Stimulated activated effector memory CD8-positive, alpha-beta T cell treated with anti-CD3 and anti-CD28 coated beads, Interleukin-12 subunit alpha, Interleukin-12 subunit beta, amount 100 ng/mL, for 72 hours (primary cell): ENCODE data around the gene EVI5L.
A peak's percentile ranks its signal among the peaks of the same experiment; 100 is the strongest.
"Not testable (repeated sequence)": the region's sequence is repeated elsewhere in the genome, so short reads cannot be mapped to it uniquely, and the experiment has no call there.

Experiments
- ATAC-seq: fragments of 150-1000 bp; cut with Tn5 transposase; 2 replicates; pipeline ENCODE4 v1.10.0; 2021
- DNase-seq, 2 donors: peaks; one replicate each; pipeline ENCODE4 v3.0.0; 2021 to 2022; ENCODE audit warnings: low spot score in 2 of 2
- H3K27ac Mint-ChIP-seq: one replicate; pipeline ENCODE4 v1.8.0; 2022; ENCODE audit warnings: mild to moderate bottlenecking, mixed read lengths
- H3K36me3 Mint-ChIP-seq: one replicate; pipeline ENCODE4 v1.8.0; 2022; ENCODE audit warnings: mild to moderate bottlenecking, mixed read lengths
- H3K4me1 Mint-ChIP-seq: one replicate; pipeline ENCODE4 v1.8.0; 2022; ENCODE audit warnings: mixed read lengths
- H3K4me3 Mint-ChIP-seq: one replicate; pipeline ENCODE4 v1.8.0; 2022; ENCODE audit warnings: mild to moderate bottlenecking, mixed read lengths
- H3K9me3 Mint-ChIP-seq: one replicate; pipeline ENCODE4 v1.8.0; 2022; ENCODE audit warnings: mixed read lengths

Gene EVI5L

GRCh38 chr19:7881910-7882309 lies 51.9 kb downstream of the EVI5L start:
- no peaks in the 10 kb centered on the region for H3K36me3 Mint-ChIP-seq
- DNase-seq (no peak), ATAC-seq (no peak)
- no peaks in the 10 kb centered on the region for H3K4me1 Mint-ChIP-seq
- no peak overlapping the region for H3K27ac Mint-ChIP-seq
- H3K4me3 Mint-ChIP-seq: no peak overlapping the region
- no peaks in the 10 kb centered on the region for H3K9me3 Mint-ChIP-seq

DNA sequence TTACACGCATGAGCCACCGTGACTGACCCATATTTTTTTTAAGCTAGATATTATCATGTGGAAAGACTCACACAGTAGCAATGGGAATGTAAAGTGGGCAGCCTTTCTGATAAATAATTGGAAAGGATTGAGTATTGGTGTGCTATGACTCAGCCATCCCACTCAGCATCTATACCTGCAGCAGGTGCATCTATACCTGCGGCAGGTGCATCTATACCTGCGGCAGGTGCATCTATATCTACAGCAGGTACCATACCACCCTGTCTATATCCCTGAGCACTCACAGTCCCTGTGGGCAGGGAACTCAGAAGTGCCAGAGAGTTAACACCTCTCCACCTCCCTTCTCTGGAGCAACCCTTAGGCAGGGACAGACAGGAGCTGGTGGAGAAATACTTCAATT lies 53.1 kb downstream of the EVI5L start:
- no peak for DNase-seq
- no peaks in the 10 kb centered on the region for H3K4me1 Mint-ChIP-seq
- H3K9me3 Mint-ChIP-seq: no peaks in the 10 kb centered on the region
- no peaks in the 10 kb centered on the region for H3K36me3 Mint-ChIP-seq
- H3K27ac Mint-ChIP-seq: no peak overlapping the region
- no peak for ATAC-seq
- no peak overlapping the region for H3K4me3 Mint-ChIP-seq

GRCh38 chr19:7883796-7884570 lies 54.0 kb downstream of the EVI5L start:
- H3K4me1 Mint-ChIP-seq: no peaks in the 10 kb centered on the region

GRCh38 chr19:7885818-7886217 lies 55.8 kb downstream of the EVI5L start:
- no peaks in the 10 kb centered on the region for H3K36me3 Mint-ChIP-seq
- H3K4me1 Mint-ChIP-seq: no peaks in the 10 kb centered on the region
- H3K9me3 Mint-ChIP-seq: no peaks in the 10 kb centered on the region
- H3K27ac Mint-ChIP-seq: no peak overlapping the region
- H3K4me3 Mint-ChIP-seq: no peak overlapping the region
- ATAC-seq: no peak
- no peak for DNase-seq

More at GRCh38 chr19:7883796-7884570, 54.0 kb downstream of the EVI5L start:
- ATAC-seq (no peak), DNase-seq (no peak)
- H3K9me3 Mint-ChIP-seq: no peaks in the 10 kb centered on the region
- no peaks in the 10 kb centered on the region for H3K36me3 Mint-ChIP-seq
- no peak overlapping the region for H3K4me3 Mint-ChIP-seq
- H3K27ac Mint-ChIP-seq: no peak overlapping the region

GRCh38 chr19:7887408-7888144 lies 57.6 kb downstream of the EVI5L start:
- DNase-seq (no peak), ATAC-seq (no peak)
- Mint-ChIP-seq H3K9me3 (no peaks in the 10 kb centered on the region), H3K36me3 (no peaks in the 10 kb centered on the region), H3K27ac (no peak overlapping the region), H3K4me3 (no peak overlapping the region), H3K4me1 (no peaks in the 10 kb centered on the region)

GRCh38 chr19:7888145-7888825 lies 58.3 kb downstream of the EVI5L start, which contains the start of gene LRRC8E:
LRRC8E (plus strand) TSS chr19:7888510; CDS start chr19:7895604, 7,094 bp downstream.
- H3K4me3 Mint-ChIP-seq: no peak within 1 kb of the TSS
- H3K9me3 Mint-ChIP-seq: no peaks in the 10 kb centered on the region
- H3K27ac Mint-ChIP-seq: no peak within 1 kb of the TSS
- peak; percentile 84 for ATAC-seq
- DNase-seq: no peak
- no peaks in the 10 kb centered on the region for H3K4me1 Mint-ChIP-seq
- H3K36me3 Mint-ChIP-seq: no peaks in the 10 kb centered on the region

DNA sequence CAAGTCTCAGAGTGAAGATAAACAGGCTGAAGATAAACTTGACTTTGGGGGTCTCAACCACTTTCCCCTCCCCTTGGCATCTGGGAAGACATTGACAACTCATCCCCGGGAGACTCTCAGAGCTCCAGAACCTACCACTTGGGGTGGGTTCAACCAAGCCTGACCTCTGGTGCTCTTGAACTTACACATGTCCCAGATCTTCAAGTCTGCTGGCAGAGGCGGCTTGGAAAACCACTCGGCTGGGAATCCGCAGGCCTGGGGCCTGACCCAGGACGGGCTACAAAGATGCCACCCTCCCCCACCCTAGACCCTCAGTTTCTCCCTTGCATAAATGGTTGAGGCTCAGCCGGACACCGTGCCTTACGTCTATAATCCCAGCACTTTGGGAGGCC lies 58.8 kb downstream of the EVI5L start:
- no peaks in the 10 kb centered on the region for H3K4me1 Mint-ChIP-seq
- DNase-seq (no peak), ATAC-seq (no peak)
- H3K9me3 Mint-ChIP-seq: no peaks in the 10 kb centered on the region
- no peak overlapping the region for H3K27ac Mint-ChIP-seq
- no peaks in the 10 kb centered on the region for H3K36me3 Mint-ChIP-seq
- H3K4me3 Mint-ChIP-seq: no peak overlapping the region

GRCh38 chr19:7893362-7894101 lies 63.5 kb downstream of the EVI5L start:
- not testable (repeated sequence) for H3K27ac Mint-ChIP-seq, H3K9me3 Mint-ChIP-seq, H3K4me3 Mint-ChIP-seq, H3K4me1 Mint-ChIP-seq, H3K36me3 Mint-ChIP-seq, ATAC-seq, DNase-seq

DNA sequence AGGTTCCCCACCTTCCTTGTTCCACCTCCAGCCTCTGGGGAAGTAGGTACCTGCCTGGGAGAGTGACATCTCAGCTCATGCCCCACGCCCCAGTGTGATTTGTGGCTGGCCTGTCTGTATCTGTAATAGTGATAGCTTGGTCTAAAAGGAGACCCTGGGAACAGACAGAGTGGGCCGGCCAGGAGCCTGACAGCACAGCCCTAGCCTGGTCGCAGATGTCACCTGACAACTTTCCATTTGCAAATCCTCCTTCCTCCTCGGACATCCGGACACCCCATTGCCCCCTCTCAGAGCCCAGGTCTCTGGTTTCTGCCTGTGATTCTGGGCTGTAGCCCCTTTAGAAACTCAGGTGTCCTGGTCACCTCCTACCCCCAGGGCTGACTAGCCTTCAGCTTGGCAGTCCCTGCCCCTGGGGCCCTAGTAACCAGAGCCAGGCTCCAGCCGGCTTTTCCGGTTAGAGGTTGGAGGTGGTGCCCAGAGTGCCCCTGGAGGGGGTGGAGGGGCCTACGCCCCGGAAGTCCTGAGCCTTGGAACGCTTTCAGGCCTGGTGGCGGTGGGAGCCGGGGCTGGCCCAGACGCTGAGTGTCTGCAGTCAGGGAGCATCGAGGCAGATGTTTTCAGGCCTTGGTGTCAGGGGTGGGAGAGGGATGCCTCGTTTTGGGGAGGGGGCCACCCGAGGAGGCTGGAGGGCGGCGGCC lies 64.7 kb downstream of the EVI5L start:
- H3K36me3 Mint-ChIP-seq: no peaks in the 10 kb centered on the region
- DNase-seq: no peak
- ATAC-seq: no peak
- H3K4me3 Mint-ChIP-seq: no peak overlapping the region
- H3K27ac Mint-ChIP-seq: no peak overlapping the region
- no peaks in the 10 kb centered on the region for H3K9me3 Mint-ChIP-seq
- H3K4me1 Mint-ChIP-seq: no peaks in the 10 kb centered on the region

DNA sequence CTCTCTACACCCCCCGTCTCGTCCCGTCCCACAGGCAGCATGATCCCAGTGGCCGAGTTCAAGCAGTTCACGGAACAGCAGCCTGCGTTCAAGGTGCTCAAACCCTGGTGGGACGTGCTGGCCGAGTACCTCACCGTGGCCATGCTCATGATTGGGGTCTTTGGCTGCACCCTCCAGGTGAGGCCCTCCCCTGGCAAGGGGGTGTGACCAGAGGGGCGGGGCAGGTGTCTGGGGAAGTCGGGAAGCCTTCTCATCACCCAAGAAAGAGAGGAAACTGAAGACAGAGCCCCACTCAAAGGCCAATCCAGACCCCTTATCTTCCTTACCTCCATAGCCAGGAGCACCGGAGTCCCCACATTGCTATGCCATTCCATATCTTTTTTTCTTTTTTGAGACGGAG lies 65.5 kb downstream of the EVI5L start:
- no peak overlapping the region for H3K27ac Mint-ChIP-seq
- no peak for DNase-seq
- no peaks in the 10 kb centered on the region for H3K9me3 Mint-ChIP-seq
- no peak overlapping the region for H3K4me3 Mint-ChIP-seq
- no peaks in the 10 kb centered on the region for H3K36me3 Mint-ChIP-seq
- no peak for ATAC-seq
- no peaks in the 10 kb centered on the region for H3K4me1 Mint-ChIP-seq

- no peaks in the 10 kb centered on the region for H3K36me3 Mint-ChIP-seq
- no peak overlapping the region for H3K4me3 Mint-ChIP-seq
- no peak for DNase-seq
- H3K4me1 Mint-ChIP-seq: no peaks in the 10 kb centered on the region
- no peak for ATAC-seq
- no peaks in the 10 kb centered on the region for H3K9me3 Mint-ChIP-seq
- no peak overlapping the region for H3K27ac Mint-ChIP-seq
Observed at GRCh38 chr19:7897292-7897691, 67.3 kb downstream of the EVI5L start.

- DNase-seq: no peak
- no peak overlapping the region for H3K27ac Mint-ChIP-seq
- peaks cover 12% of the 10 kb centered on the region for H3K36me3 Mint-ChIP-seq
- H3K4me3 Mint-ChIP-seq: no peak overlapping the region
- peaks cover 14% of the 10 kb centered on the region for H3K4me1 Mint-ChIP-seq
- ATAC-seq: no peak
- H3K9me3 Mint-ChIP-seq: no peaks in the 10 kb centered on the region
Observed at GRCh38 chr19:7898967-7899366, 68.9 kb downstream of the EVI5L start.

GRCh38 chr19:7899751-7900378 lies 69.8 kb downstream of the EVI5L start:
- no peak for ATAC-seq
- Mint-ChIP-seq H3K27ac (no peak overlapping the region), H3K4me1 (peaks cover 20% of the 10 kb centered on the region), H3K9me3 (no peaks in the 10 kb centered on the region), H3K4me3 (no peak overlapping the region), H3K36me3 (peaks cover 21% of the 10 kb centered on the region)
- no peak for DNase-seq

GRCh38 chr19:7900401-7900870 lies 70.4 kb downstream of the EVI5L start:
- ATAC-seq (no peak), DNase-seq (no peak)
- peaks cover 27% of the 10 kb centered on the region for H3K36me3 Mint-ChIP-seq
- H3K4me1 Mint-ChIP-seq: peaks cover 26% of the 10 kb centered on the region
- no peaks in the 10 kb centered on the region for H3K9me3 Mint-ChIP-seq
- no peak overlapping the region for H3K4me3 Mint-ChIP-seq
- no peak overlapping the region for H3K27ac Mint-ChIP-seq
